Measurements from ENCODE around the gene EFHC1.

GRCh38 chr6:52438926-52439325, 18.8 kb downstream of the EFHC1 start:
- TF ChIP-seq CTCF (IDR thresholded peaks at IDR 0.05) (no peak), POLR2A (IDR thresholded peaks at IDR 0.05) (no peak)
